Tibial nerve (tissue), 4 donors: ENCODE measurements around the gene PPP3CB. TPM values are rescaled to one million over a fixed set of nuclear protein-coding genes. Genes with fewer than 3 reads are reported as not detected.

ENCODE experiments used
- DNase-seq, 2 donors: peaks; one replicate each; pipeline ENCODE4 v3.0.0-alpha.2; 2019; ENCODE audit warnings: low spot score in 2 of 2
- H3K27ac ChIP-seq, 4 donors: fragments of 200-600 bp; sonication (generic) in 3 of 4; one replicate each; pipeline ENCODE4 v1.5.1; 2017 to 2019; ENCODE audit warnings: mild to moderate bottlenecking in 1 of 4
- H3K27me3 ChIP-seq, 2 donors: fragments of 200-600 bp; sonication (generic) in 1 of 2; one replicate each; pipeline versions ENCODE4 v1.5.1 to v1.6.0; 2017 to 2019
- H3K36me3 ChIP-seq, 3 donors: fragments of 200-600 bp; sonication (generic); one replicate each; pipeline ENCODE4 v1.5.1; 2018 to 2019
- H3K4me1 ChIP-seq, 4 donors: fragments of 200-600 bp; sonication (generic) in 3 of 4; one replicate each; pipeline ENCODE4 v1.5.1; 2017 to 2019
- H3K4me3 ChIP-seq, 4 donors: fragments of 200-600 bp; sonication (generic) in 3 of 4; one replicate each; pipeline ENCODE4 v1.5.1; 2017 to 2019; ENCODE audit warnings: mild to moderate bottlenecking in 1 of 4, moderate library complexity in 1 of 4
- H3K9me3 ChIP-seq, 4 donors: fragments of 200-600 bp; sonication (generic) in 3 of 4; one replicate each; pipeline ENCODE4 v1.5.1; 2017 to 2019
- EP300 ChIP-seq, 2 donors: sonication (generic); formaldehyde crosslinking; IDR thresholded peaks; one replicate each; pipeline ENCODE4 v1.6.1; 2017; ENCODE audit warnings: antibody characterized with exemption in 2 of 2, mild to moderate bottlenecking in 1 of 2
- POLR2A ChIP-seq, 2 donors: fragments of 450-650 bp; IDR thresholded peaks; one replicate each; pipeline ENCODE4 v1.6.1; 2017; ENCODE audit warnings: antibody characterized with exemption in 2 of 2, mild to moderate bottlenecking in 2 of 2, moderate library complexity in 2 of 2
- WGBS, 2 donors: methylation state at CpG; one replicate each; pipeline ENCODE4 v1.1.5; 2018; 5-methylcytosine and 5-hydroxymethylcytosine counted together
- total RNA-seq, 4 donors: library from RNA; depleted of rRNA; stranded (reverse); fragments of >200 nt; gene quantifications; one replicate each; pipeline ENCODE4 v1.1.0, GENCODE V29; 2016
- TF ChIP-seq, protein P1 (sequence below), 5 experiments: fragments of 200-600 bp in 3 of 5; fragments of 450-650 bp in 2 of 5; sonication (generic) in 3 of 5; IDR thresholded peaks; one replicate each; pipeline ENCODE4 v1.5.1; 2016 to 2019; ENCODE audit warnings: antibody characterized with exemption in 5 of 5, mild to moderate bottlenecking in 3 of 5, moderate library complexity in 2 of 5

Gene PPP3CB
- total RNA-seq, 4 donors from 2014 or later = 47.1 to 75.6 (median 68.0) TPM

DNA sequence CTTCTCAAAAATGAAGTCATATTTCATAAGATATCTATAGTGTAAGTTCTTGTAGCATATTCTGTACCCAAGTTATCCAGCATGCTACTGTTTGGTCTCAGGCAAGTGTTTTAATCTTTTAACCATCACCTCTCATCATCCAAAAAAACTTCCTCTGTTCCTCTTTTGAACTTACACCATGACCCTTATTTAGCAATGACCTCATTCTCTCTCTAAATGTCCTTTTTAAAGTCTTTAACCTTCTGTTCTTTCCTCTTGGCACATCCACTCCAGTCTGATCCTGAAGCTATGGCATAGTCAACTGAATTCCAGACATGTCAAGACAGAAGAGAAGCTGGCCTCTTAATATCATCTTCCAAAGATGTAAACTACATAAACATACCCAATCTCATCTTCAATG lies 26.2 kb downstream of the PPP3CB start:
- no peak for DNase-seq
- Histone ChIP-seq H3K36me3 (peaks cover 0 to 88% (median 10%) of the 10 kb centered on the region in 3 donors), H3K27ac (no peak overlapping the region), H3K27me3 (no peaks in the 10 kb centered on the region), H3K9me3 (no peaks in the 10 kb centered on the region), H3K4me3 (no peak overlapping the region), H3K4me1 (peaks cover 0 to 10% (median 0%) of the 10 kb centered on the region in 4 donors)
- TF ChIP-seq, protein P1, sequence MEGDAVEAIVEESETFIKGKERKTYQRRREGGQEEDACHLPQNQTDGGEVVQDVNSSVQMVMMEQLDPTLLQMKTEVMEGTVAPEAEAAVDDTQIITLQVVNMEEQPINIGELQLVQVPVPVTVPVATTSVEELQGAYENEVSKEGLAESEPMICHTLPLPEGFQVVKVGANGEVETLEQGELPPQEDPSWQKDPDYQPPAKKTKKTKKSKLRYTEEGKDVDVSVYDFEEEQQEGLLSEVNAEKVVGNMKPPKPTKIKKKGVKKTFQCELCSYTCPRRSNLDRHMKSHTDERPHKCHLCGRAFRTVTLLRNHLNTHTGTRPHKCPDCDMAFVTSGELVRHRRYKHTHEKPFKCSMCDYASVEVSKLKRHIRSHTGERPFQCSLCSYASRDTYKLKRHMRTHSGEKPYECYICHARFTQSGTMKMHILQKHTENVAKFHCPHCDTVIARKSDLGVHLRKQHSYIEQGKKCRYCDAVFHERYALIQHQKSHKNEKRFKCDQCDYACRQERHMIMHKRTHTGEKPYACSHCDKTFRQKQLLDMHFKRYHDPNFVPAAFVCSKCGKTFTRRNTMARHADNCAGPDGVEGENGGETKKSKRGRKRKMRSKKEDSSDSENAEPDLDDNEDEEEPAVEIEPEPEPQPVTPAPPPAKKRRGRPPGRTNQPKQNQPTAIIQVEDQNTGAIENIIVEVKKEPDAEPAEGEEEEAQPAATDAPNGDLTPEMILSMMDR (IDR thresholded peaks at IDR 0.05) = no peak
- TF ChIP-seq POLR2A (IDR thresholded peaks at IDR 0.05) (no peak), EP300 (IDR thresholded peaks at IDR 0.05) (no peak)

DNA sequence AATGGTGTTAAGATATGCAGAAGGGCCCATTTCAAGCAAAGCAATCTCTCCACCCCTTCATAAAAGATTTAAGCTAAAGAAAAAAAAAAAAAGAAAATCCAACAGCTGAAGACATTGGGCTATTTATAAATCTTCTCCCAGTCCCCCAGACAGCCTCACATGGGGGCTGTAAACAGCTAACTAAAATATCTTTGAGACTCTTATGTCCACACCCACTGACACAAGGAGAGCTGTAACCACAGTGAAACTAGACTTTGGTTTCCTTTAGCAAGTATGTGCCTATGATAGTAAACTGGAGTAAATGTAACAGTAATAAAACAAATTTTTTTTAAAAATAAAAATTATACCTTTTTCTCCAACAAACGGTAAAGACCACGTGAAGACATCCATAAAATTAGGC lies 28.6 kb downstream of the PPP3CB start:
- peaks cover 0 to 10% (median 0%) of the 10 kb centered on the region in 4 donors for H3K4me1 ChIP-seq
- WGBS, 2 donors = 73 to 74% methylated on average over 2 of the region's 2 CpGs
- no peak overlapping the region for H3K4me3 ChIP-seq
- H3K9me3 ChIP-seq = no peaks in the 10 kb centered on the region
- no peaks in the 10 kb centered on the region for H3K27me3 ChIP-seq
- TF ChIP-seq, protein P1 (IDR thresholded peaks at IDR 0.05) = no peak
- no peak for TF ChIP-seq POLR2A (IDR thresholded peaks at IDR 0.05)
- no peak for TF ChIP-seq EP300 (IDR thresholded peaks at IDR 0.05)
- peaks cover 0 to 88% (median 10%) of the 10 kb centered on the region in 3 donors for H3K36me3 ChIP-seq
- H3K27ac ChIP-seq = no peak overlapping the region
- DNase-seq = no peak

DNA sequence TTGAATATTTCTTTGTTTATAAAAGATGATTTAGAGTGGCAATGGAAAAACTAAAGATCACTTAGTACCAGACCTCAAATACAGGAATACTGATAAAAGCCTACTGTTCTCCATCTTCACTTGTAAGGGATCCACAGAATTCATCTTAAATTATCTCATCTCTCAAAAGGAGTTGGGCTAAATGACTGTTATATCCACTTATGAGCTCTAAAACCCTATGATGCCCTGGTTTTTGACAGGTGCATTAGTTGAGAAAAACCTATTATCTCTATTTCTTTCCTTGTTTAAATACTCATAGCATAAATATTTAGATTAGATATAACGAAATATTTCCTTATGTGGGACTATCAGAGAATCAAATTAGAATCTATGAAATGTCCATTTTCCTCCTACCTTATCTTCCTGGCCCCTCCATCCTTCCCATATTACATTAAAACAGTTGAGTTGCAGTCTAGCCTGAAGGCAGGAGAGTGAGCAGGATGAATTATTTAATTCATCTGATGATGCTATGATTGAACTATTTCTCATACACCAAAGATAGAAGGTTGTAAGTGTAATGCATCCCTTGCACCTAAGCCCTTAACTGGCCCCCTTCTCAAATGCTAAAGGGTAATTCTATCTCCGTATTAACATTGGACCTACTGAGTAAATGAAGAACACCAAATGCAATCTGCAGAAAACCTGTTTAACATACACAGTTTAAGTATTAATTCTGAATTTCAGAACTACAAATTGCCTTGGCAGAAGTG lies 29.7 kb downstream of the PPP3CB start:
- Histone ChIP-seq H3K27me3 (no peaks in the 10 kb centered on the region), H3K4me3 (no peak overlapping the region), H3K36me3 (peaks cover 0 to 84% (median 10%) of the 10 kb centered on the region in 3 donors), H3K4me1 (peaks cover 0 to 10% (median 0%) of the 10 kb centered on the region in 4 donors), H3K9me3 (no peaks in the 10 kb centered on the region), H3K27ac (no peak overlapping the region)
- no peak for DNase-seq
- TF ChIP-seq, protein P1 (IDR thresholded peaks at IDR 0.05) = no peak
- TF ChIP-seq EP300 (IDR thresholded peaks at IDR 0.05) = no peak
- TF ChIP-seq POLR2A (IDR thresholded peaks at IDR 0.05) = no peak
- 82 to 90% methylated on average over 2 of the region's 2 CpGs for WGBS, 2 donors

DNA sequence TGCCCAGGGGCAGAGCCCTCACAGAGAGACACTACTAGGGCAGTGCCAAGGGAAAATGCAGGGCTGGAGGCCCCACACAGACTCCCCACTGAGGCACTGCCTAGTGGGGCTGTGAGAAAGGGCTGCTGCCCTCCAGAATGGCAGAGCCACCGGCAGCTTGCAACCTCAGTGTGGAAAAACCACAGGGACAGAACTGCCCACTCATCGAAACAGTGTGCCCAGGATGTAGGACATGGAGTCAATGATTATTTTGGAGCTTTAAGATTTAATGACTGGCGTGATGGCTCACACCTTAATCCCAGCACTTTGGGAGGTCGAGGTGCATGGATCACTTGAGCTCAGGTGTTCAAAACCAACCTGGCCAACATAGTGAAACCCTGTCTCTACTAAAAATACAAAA lies 34.9 kb downstream of the PPP3CB start:
- H3K4me1 ChIP-seq = no peaks in the 10 kb centered on the region
- WGBS, 2 donors = 96 to 98% methylated on average over 4 of the region's 4 CpGs
- TF ChIP-seq, protein P1 (IDR thresholded peaks at IDR 0.05) = no peak
- no peak for TF ChIP-seq POLR2A (IDR thresholded peaks at IDR 0.05)
- no peak for TF ChIP-seq EP300 (IDR thresholded peaks at IDR 0.05)
- H3K36me3 ChIP-seq = peaks cover 0 to 74% (median 0%) of the 10 kb centered on the region in 3 donors
- H3K27me3 ChIP-seq = no peaks in the 10 kb centered on the region
- no peak for DNase-seq
- no peak overlapping the region for H3K27ac ChIP-seq
- H3K9me3 ChIP-seq = no peaks in the 10 kb centered on the region
- H3K4me3 ChIP-seq = no peak overlapping the region

DNA sequence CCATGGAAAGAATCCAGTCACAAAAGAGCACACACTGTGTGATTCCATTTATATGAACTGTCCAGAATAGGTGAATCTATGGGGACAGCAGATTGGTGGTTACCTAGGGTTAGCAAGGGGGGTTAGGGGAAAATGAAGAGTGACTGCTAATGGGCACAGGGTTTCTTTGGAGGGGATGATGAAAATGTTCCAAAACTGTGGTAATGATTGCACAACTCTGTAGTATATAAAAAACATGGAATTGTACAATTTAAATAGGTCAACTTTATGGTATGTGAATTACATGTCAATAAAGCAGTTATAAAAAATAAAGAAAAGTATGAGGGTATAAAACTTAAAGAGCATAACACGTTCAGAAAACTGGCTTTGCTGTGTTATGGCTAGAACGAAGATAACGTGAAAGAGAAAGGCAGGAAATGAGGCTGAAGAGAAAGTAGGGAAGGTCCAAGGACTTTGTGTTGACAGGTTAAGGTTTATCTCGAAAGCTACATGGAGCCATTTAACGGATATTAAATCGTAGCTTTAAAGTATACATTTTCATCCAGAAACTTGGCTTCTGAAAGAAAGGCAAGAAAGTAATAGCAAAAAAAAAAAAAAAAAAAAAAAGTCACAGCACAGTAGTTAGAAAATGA lies 36.0 kb downstream of the PPP3CB start:
- DNase-seq = no peak
- H3K4me1 ChIP-seq = no peaks in the 10 kb centered on the region
- H3K27ac ChIP-seq = no peak overlapping the region
- peaks cover 0 to 75% (median 0%) of the 10 kb centered on the region in 3 donors for H3K36me3 ChIP-seq
- no peak for TF ChIP-seq EP300 (IDR thresholded peaks at IDR 0.05)
- TF ChIP-seq, protein P1 (IDR thresholded peaks at IDR 0.05) = no peak
- no peak for TF ChIP-seq POLR2A (IDR thresholded peaks at IDR 0.05)
- no peak overlapping the region for H3K4me3 ChIP-seq
- no peaks in the 10 kb centered on the region for H3K9me3 ChIP-seq
- H3K27me3 ChIP-seq = no peaks in the 10 kb centered on the region
- 91 to 92% methylated on average over 6 of the region's 6 CpGs for WGBS, 2 donors
